GM23338 (cell line): Measurements from ENCODE around the gene GJB3.
"Not testable (repeated sequence)": the region's sequence is repeated elsewhere in the genome, so short reads cannot be mapped to it uniquely, and the experiment has no call there.

ENCODE experiments used
- CREB1 ChIP-seq: fragments of 250-450 bp; sonication (Bioruptor Pico); IDR thresholded peaks from 2 replicates; pipeline ENCODE4 v1.5.0; 2020; ENCODE audit warnings: low read depth, mild to moderate bottlenecking, moderate library complexity
- CTCF ChIP-seq, 2 experiments: fragments of 200-600 bp in 1 of 2; sonication (generic) in 1 of 2; conservative IDR thresholded peaks; 2 replicates each; pipeline versions ENCODE4 v1.5.1 to v1.6.1; 2016 to 2017; ENCODE audit warnings: antibody characterized with exemption in 2 of 2, low read depth in 2 of 2, mild to moderate bottlenecking in 2 of 2, moderate library complexity in 1 of 2
- ETS1 ChIP-seq: IDR thresholded peaks from 2 replicates; pipeline ENCODE4 v1.6.1; 2016; ENCODE audit warnings: antibody characterized with exemption
- EZH2 ChIP-seq: fragments of 200-600 bp; sonication (generic); IDR thresholded peaks from one replicate; pipeline ENCODE4 v1.8.0; 2017; ENCODE audit warnings: antibody characterized with exemption, mild to moderate bottlenecking, low read depth; ENCODE audit not compliant: unreplicated experiment
- EZH2phosphoT487 ChIP-seq: fragments of 200-600 bp; sonication (generic); IDR thresholded peaks from one replicate; pipeline ENCODE4 v1.8.1; 2018; ENCODE audit warnings: antibody characterized with exemption; ENCODE audit not compliant: unreplicated experiment
- JUNB ChIP-seq: IDR thresholded peaks from one replicate; pipeline ENCODE4 v1.6.1; 2016; ENCODE audit warnings: antibody characterized with exemption; ENCODE audit not compliant: unreplicated experiment
- NANOG ChIP-seq: IDR thresholded peaks from 2 replicates; pipeline ENCODE4 v1.6.1; 2016; ENCODE audit warnings: antibody characterized with exemption, borderline replicate concordance
- POLR2AphosphoS5 ChIP-seq: IDR thresholded peaks from 2 replicates; pipeline ENCODE4 v1.6.1; 2016; ENCODE audit warnings: antibody characterized with exemption, low read depth
- REST ChIP-seq: IDR thresholded peaks from one replicate; pipeline ENCODE4 v1.6.1; 2018; ENCODE audit warnings: antibody characterized with exemption; ENCODE audit not compliant: unreplicated experiment
- STAT1 ChIP-seq: IDR thresholded peaks from one replicate; pipeline ENCODE4 v1.6.1; 2016; ENCODE audit warnings: antibody characterized with exemption; ENCODE audit not compliant: unreplicated experiment
- ZNF114 ChIP-seq: fragments of 250-450 bp; sonication (Bioruptor Pico); IDR thresholded peaks from 2 replicates; pipeline ENCODE4 v1.5.0; 2020; ENCODE audit warnings: mild to moderate bottlenecking, moderate library complexity
- ZNF331 ChIP-seq: fragments of 250-450 bp; sonication (Bioruptor Pico); IDR thresholded peaks from 2 replicates; pipeline ENCODE4 v1.5.0; 2020; ENCODE audit warnings: low read depth, mild to moderate bottlenecking, moderate library complexity

- not testable (repeated sequence) for TF ChIP-seq CTCF (conservative IDR thresholded peaks at IDR 0.05; ENCODE audit: low read depth in 2 of 2); EZH2; POLR2AphosphoS5; REST; STAT1; ZNF331; CREB1 (CRISPR knock-in tag); EZH2phosphoT487; JUNB; ETS1; ZNF114 (CRISPR knock-in tag); NANOG
Observed at GRCh38 chr1:34773114-34773513, 7.9 kb upstream of the GJB3 start.
